GM23338 (cell line): Measurements from ENCODE around the gene OSBPL6. TPM values are rescaled to one million over a fixed set of nuclear protein-coding genes. Genes with fewer than 3 reads are reported as not detected.

Source experiments
- ATAC-seq: fragments of 200-7000 bp; cut with Tn5 transposase; 3 replicates; pipeline ENCODE4 v1.9.1; 2020
- DNase-seq: peaks from one replicate; pipeline ENCODE4 v3.0.0-alpha.2; 2015; ENCODE audit warnings: low spot score
- H2AFZ ChIP-seq: fragments of 200-600 bp; sonication (generic); 2 replicates; pipeline ENCODE4 v1.8.0; 2016; ENCODE audit warnings: antibody characterized with exemption, mild to moderate bottlenecking, moderate library complexity
- H3F3A ChIP-seq: fragments of 200-600 bp; sonication (generic); replicated peaks from 2 replicates; pipeline ENCODE4 v1.8.0; 2017; ENCODE audit warnings: antibody characterized with exemption, mixed run types, low read depth
- H3K27ac ChIP-seq: fragments of 200-600 bp; sonication (generic); 2 replicates; pipeline ENCODE4 v1.6.1; 2016; ENCODE audit warnings: low read depth
- H3K27me3 ChIP-seq: fragments of 200-600 bp; sonication (generic); 2 replicates; pipeline ENCODE4 v1.8.0; 2016; ENCODE audit warnings: mild to moderate bottlenecking, mixed run types, moderate library complexity; ENCODE audit not compliant: insufficient read depth
- H3K36me3 ChIP-seq: fragments of 200-600 bp; sonication (generic); 2 replicates; pipeline ENCODE4 v1.8.0; 2016; ENCODE audit warnings: mild to moderate bottlenecking; ENCODE audit not compliant: insufficient read depth
- H3K4me1 ChIP-seq: fragments of 200-600 bp; sonication (generic); 2 replicates; pipeline ENCODE4 v1.8.0; 2016; ENCODE audit warnings: mild to moderate bottlenecking, moderate library complexity; ENCODE audit not compliant: insufficient read depth
- H3K4me2 ChIP-seq: fragments of 200-600 bp; sonication (generic); 2 replicates; pipeline ENCODE4 v1.7.1; 2017; ENCODE audit warnings: mixed run types
- H3K4me3 ChIP-seq: fragments of 200-600 bp; sonication (generic); 2 replicates; pipeline ENCODE4 v1.6.1; 2016; ENCODE audit warnings: mixed run types
- H3K79me2 ChIP-seq: fragments of 200-600 bp; sonication (generic); replicated peaks from 2 replicates; pipeline ENCODE4 v1.8.0; 2017; ENCODE audit warnings: mild to moderate bottlenecking; ENCODE audit not compliant: insufficient read depth
- H3K9me2 ChIP-seq: fragments of 200-600 bp; sonication (generic); 2 replicates; pipeline ENCODE4 v1.8.0; 2017; ENCODE audit not compliant: insufficient read depth
- H4K20me1 ChIP-seq: fragments of 200-600 bp; sonication (generic); replicated peaks from 2 replicates; pipeline ENCODE4 v1.8.0; 2017; ENCODE audit warnings: mild to moderate bottlenecking; ENCODE audit not compliant: insufficient read depth
- H3K27ac Mint-ChIP-seq: 2 replicates; pipeline ENCODE4 v1.8.0; 2020; ENCODE audit warnings: inconsistent platforms, mild to moderate bottlenecking, moderate library complexity, mixed read lengths
- H3K27me3 Mint-ChIP-seq: 3 replicates; pipeline ENCODE4 v1.8.0; 2022; ENCODE audit warnings: low read depth, mild to moderate bottlenecking, moderate library complexity, mixed read lengths, inconsistent platforms; ENCODE audit not compliant: insufficient read depth, poor library complexity
- H3K36me3 Mint-ChIP-seq: 3 replicates; pipeline ENCODE4 v1.8.0; 2021; ENCODE audit warnings: low read depth, mild to moderate bottlenecking, inconsistent platforms, moderate library complexity, mixed read lengths
- H3K4me1 Mint-ChIP-seq: 3 replicates; pipeline ENCODE4 v1.8.0; 2020; ENCODE audit warnings: mild to moderate bottlenecking, inconsistent platforms, mixed read lengths
- H3K4me3 Mint-ChIP-seq: 3 replicates; pipeline ENCODE4 v1.8.0; 2021; ENCODE audit warnings: moderate library complexity, mild to moderate bottlenecking, inconsistent platforms, mixed read lengths
- H3K9me3 Mint-ChIP-seq: 3 replicates; pipeline ENCODE4 v1.8.0; 2020; ENCODE audit warnings: moderate library complexity, mild to moderate bottlenecking, inconsistent platforms, mixed read lengths
- CREB1 ChIP-seq: fragments of 250-450 bp; sonication (Bioruptor Pico); IDR thresholded peaks from 2 replicates; pipeline ENCODE4 v1.5.0; 2020; ENCODE audit warnings: low read depth, mild to moderate bottlenecking, moderate library complexity
- CTCF ChIP-seq, 2 experiments: fragments of 200-600 bp in 1 of 2; sonication (generic) in 1 of 2; conservative IDR thresholded peaks; 2 replicates each; pipeline versions ENCODE4 v1.5.1 to v1.6.1; 2016 to 2017; ENCODE audit warnings: antibody characterized with exemption in 2 of 2, low read depth in 2 of 2, mild to moderate bottlenecking in 2 of 2, moderate library complexity in 1 of 2
- ETS1 ChIP-seq: IDR thresholded peaks from 2 replicates; pipeline ENCODE4 v1.6.1; 2016; ENCODE audit warnings: antibody characterized with exemption
- EZH2 ChIP-seq: fragments of 200-600 bp; sonication (generic); IDR thresholded peaks from one replicate; pipeline ENCODE4 v1.8.0; 2017; ENCODE audit warnings: antibody characterized with exemption, mild to moderate bottlenecking, low read depth; ENCODE audit not compliant: unreplicated experiment
- EZH2phosphoT487 ChIP-seq: fragments of 200-600 bp; sonication (generic); IDR thresholded peaks from one replicate; pipeline ENCODE4 v1.8.1; 2018; ENCODE audit warnings: antibody characterized with exemption; ENCODE audit not compliant: unreplicated experiment
- JUNB ChIP-seq: IDR thresholded peaks from one replicate; pipeline ENCODE4 v1.6.1; 2016; ENCODE audit warnings: antibody characterized with exemption; ENCODE audit not compliant: unreplicated experiment
- NANOG ChIP-seq: IDR thresholded peaks from 2 replicates; pipeline ENCODE4 v1.6.1; 2016; ENCODE audit warnings: antibody characterized with exemption, borderline replicate concordance
- POLR2AphosphoS5 ChIP-seq: IDR thresholded peaks from 2 replicates; pipeline ENCODE4 v1.6.1; 2016; ENCODE audit warnings: antibody characterized with exemption, low read depth
- REST ChIP-seq: IDR thresholded peaks from one replicate; pipeline ENCODE4 v1.6.1; 2018; ENCODE audit warnings: antibody characterized with exemption; ENCODE audit not compliant: unreplicated experiment
- STAT1 ChIP-seq: IDR thresholded peaks from one replicate; pipeline ENCODE4 v1.6.1; 2016; ENCODE audit warnings: antibody characterized with exemption; ENCODE audit not compliant: unreplicated experiment
- ZNF114 ChIP-seq: fragments of 250-450 bp; sonication (Bioruptor Pico); IDR thresholded peaks from 2 replicates; pipeline ENCODE4 v1.5.0; 2020; ENCODE audit warnings: mild to moderate bottlenecking, moderate library complexity
- ZNF331 ChIP-seq: fragments of 250-450 bp; sonication (Bioruptor Pico); IDR thresholded peaks from 2 replicates; pipeline ENCODE4 v1.5.0; 2020; ENCODE audit warnings: low read depth, mild to moderate bottlenecking, moderate library complexity
- ZNF462 ChIP-seq: fragments of 250-450 bp; sonication (Bioruptor Pico); IDR thresholded peaks from 2 replicates; pipeline ENCODE4 v1.5.0; 2020; ENCODE audit warnings: mild to moderate bottlenecking, moderate library complexity
- polyA plus RNA-seq: library from polyadenylated mRNA; unstranded; fragments of >200 nt; fragmentation: Nextera tagmentation; extraction: Ambion mirVana; gene quantifications from 2 replicates; pipeline ENCODE4 v1.2.1, GENCODE V29; 2016
- total RNA-seq: library from RNA; depleted of rRNA; stranded (reverse); fragments of >200 nt; shearing (Covaris generic); gene quantifications from 2 replicates; pipeline ENCODE4 v1.2.3, GENCODE V29; 2014

Gene OSBPL6
- total and polyA plus RNA-seq, 2 experiments from 2014 or later, result 6.0 to 8.5 TPM

GRCh38 chr2:178417916-178418315 lies 223.6 kb downstream of the OSBPL6 start:
- Mint-ChIP-seq H3K9me3 (no peaks in the 10 kb centered on the region), H3K4me3 (no peak overlapping the region)
- ATAC-seq, result no peak

More at GRCh38 chr2:178417916-178418315, 223.6 kb downstream of the OSBPL6 start:
- H3K9me2 ChIP-seq, result no peaks in the 10 kb centered on the region
- Mint-ChIP-seq H3K4me1 (peaks cover 11% of the 10 kb centered on the region), H3K27ac (no peak overlapping the region), H3K36me3 (no peaks in the 10 kb centered on the region), H3K27me3 (peaks cover 9% of the 10 kb centered on the region)
- no peak overlapping the region for H3K4me2 ChIP-seq
- H3F3A ChIP-seq, result no peaks in the 10 kb centered on the region
- no peaks in the 10 kb centered on the region for H3K4me1 ChIP-seq
- no peak for DNase-seq
- no peak overlapping the region for H3K27ac ChIP-seq
- H3K79me2 ChIP-seq, result peaks cover 7% of the 10 kb centered on the region; the same call in 1 of the 2 replicates
- no peak overlapping the region for H3K4me3 ChIP-seq
- no peaks in the 10 kb centered on the region for H3K27me3 ChIP-seq
- H2AFZ ChIP-seq, result no peak overlapping the region
- no peaks in the 10 kb centered on the region for H4K20me1 ChIP-seq
- no peaks in the 10 kb centered on the region for H3K36me3 ChIP-seq
- TF ChIP-seq ZNF462 (CRISPR knock-in tag) (no peak), NANOG (no peak), STAT1 (no peak), EZH2 (no peak), REST (no peak), POLR2AphosphoS5 (no peak), ETS1 (no peak), ZNF114 (CRISPR knock-in tag) (no peak), CTCF (conservative IDR thresholded peaks at IDR 0.05; ENCODE audit: low read depth in 2 of 2) (no peak), CREB1 (no peak), ZNF331 (CRISPR knock-in tag) (no peak), EZH2phosphoT487 (no peak), JUNB (no peak)
